ENCODE measurements around the gene EXD3.
"Not testable (repeated sequence)": the region's sequence is repeated elsewhere in the genome, so short reads cannot be mapped to it uniquely, and the experiment has no call there.

EXD3 gene

DNA sequence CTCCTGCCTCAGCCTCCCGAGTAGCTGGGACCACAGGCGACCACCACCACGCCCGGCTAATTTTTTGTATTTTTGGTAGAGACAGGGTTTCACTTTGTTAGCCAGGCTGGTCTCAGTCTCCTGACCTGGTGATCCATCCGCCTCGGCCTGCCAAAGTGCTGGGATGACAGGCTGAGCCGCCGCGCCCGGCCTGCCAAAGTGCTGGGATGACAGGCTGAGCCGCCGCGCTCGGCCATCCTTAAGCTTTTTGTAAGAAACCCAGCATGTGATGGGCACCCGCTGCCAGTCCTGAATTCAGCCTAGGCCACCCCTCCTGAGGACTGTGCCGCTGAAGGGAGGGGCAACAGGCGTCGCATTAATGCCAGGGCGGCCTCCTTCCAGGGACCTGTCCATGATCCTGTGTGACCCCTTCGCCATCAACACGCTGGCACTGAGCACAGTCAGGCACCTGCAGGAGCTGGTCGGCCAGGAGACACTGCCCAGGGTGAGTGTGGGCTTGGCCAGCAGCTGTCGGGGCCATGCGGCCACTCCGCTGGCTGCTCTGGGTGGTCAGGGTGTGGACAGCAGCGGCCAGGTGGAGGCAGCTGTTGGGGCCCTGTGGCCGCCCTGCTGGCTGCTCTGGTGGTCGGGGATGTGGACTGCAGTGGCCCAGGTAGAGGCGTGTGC, 157.3 kb downstream of the EXD3 start:
- 94 to 95% methylated on average over 28 to 29 of the region's 29 CpGs for WGBS, 2 experiments (ENCODE audit: insufficient coverage in 2 of 2)

GRCh38 chr9:137264067-137264466, 158.9 kb downstream of the EXD3 start:
- H3K9me3 ChIP-seq (ENCODE audit: control insufficient read depth, low read length): no peaks in the 10 kb centered on the region
- no peak overlapping the region for H3K27ac ChIP-seq (ENCODE audit: low read depth, low read length, severe bottlenecking)
- no peak overlapping the region for H3K4me3 ChIP-seq (ENCODE audit: extremely low read depth, insufficient read depth, low read length, poor library complexity, severe bottlenecking)
- no peaks in the 10 kb centered on the region for H3K4me1 ChIP-seq (ENCODE audit: control insufficient read depth, insufficient read depth, low read length, poor library complexity, severe bottlenecking)
- peaks cover 69% of the 10 kb centered on the region for H3K36me3 ChIP-seq (ENCODE audit: control insufficient read depth, insufficient read depth, low read length)
- 96 to 97% methylated on average over 15 to 21 of the region's 22 CpGs for WGBS, 2 experiments (ENCODE audit: insufficient coverage in 2 of 2)

More for the DNA sequence above, 157.3 kb downstream of the EXD3 start:
- no peak overlapping the region for H3K4me3 ChIP-seq (ENCODE audit: extremely low read depth, insufficient read depth, low read length, poor library complexity, severe bottlenecking)
- H3K4me1 ChIP-seq (ENCODE audit: control insufficient read depth, insufficient read depth, low read length, poor library complexity, severe bottlenecking): no peaks in the 10 kb centered on the region
- H3K36me3 ChIP-seq (ENCODE audit: control insufficient read depth, insufficient read depth, low read length): peaks cover 80% of the 10 kb centered on the region
- no peaks in the 10 kb centered on the region for H3K9me3 ChIP-seq (ENCODE audit: control insufficient read depth, low read length)
- H3K27ac ChIP-seq (ENCODE audit: low read depth, low read length, severe bottlenecking): no peak overlapping the region

- Histone ChIP-seq H3K27ac (ENCODE audit: low read depth, low read length, severe bottlenecking) (no peak overlapping the region), H3K4me1 (ENCODE audit: control insufficient read depth, insufficient read depth, low read length, poor library complexity, severe bottlenecking) (no peaks in the 10 kb centered on the region), H3K36me3 (ENCODE audit: control insufficient read depth, insufficient read depth, low read length) (peaks cover 69% of the 10 kb centered on the region), H3K4me3 (ENCODE audit: extremely low read depth, insufficient read depth, low read length, poor library complexity, severe bottlenecking) (no peak overlapping the region), H3K9me3 (ENCODE audit: control insufficient read depth, low read length) (no peaks in the 10 kb centered on the region)
- WGBS, 2 experiments (ENCODE audit: insufficient coverage in 2 of 2): 88 to 99% methylated on average over 9 to 10 of the region's 10 CpGs
These were observed 159.5 kb downstream of the EXD3 start for GRCh38 chr9:137263506-137263905.

GRCh38 chr9:137262909-137263285, 160.1 kb downstream of the EXD3 start:
- 93 to 94% methylated on average over 23 to 24 of the region's 24 CpGs for WGBS, 2 experiments (ENCODE audit: insufficient coverage in 2 of 2)
- Histone ChIP-seq H3K27ac (ENCODE audit: low read depth, low read length, severe bottlenecking) (no peak overlapping the region), H3K9me3 (ENCODE audit: control insufficient read depth, low read length) (no peaks in the 10 kb centered on the region), H3K4me1 (ENCODE audit: control insufficient read depth, insufficient read depth, low read length, poor library complexity, severe bottlenecking) (no peaks in the 10 kb centered on the region), H3K36me3 (ENCODE audit: control insufficient read depth, insufficient read depth, low read length) (peaks cover 71% of the 10 kb centered on the region), H3K4me3 (ENCODE audit: extremely low read depth, insufficient read depth, low read length, poor library complexity, severe bottlenecking) (no peak overlapping the region)

DNA sequence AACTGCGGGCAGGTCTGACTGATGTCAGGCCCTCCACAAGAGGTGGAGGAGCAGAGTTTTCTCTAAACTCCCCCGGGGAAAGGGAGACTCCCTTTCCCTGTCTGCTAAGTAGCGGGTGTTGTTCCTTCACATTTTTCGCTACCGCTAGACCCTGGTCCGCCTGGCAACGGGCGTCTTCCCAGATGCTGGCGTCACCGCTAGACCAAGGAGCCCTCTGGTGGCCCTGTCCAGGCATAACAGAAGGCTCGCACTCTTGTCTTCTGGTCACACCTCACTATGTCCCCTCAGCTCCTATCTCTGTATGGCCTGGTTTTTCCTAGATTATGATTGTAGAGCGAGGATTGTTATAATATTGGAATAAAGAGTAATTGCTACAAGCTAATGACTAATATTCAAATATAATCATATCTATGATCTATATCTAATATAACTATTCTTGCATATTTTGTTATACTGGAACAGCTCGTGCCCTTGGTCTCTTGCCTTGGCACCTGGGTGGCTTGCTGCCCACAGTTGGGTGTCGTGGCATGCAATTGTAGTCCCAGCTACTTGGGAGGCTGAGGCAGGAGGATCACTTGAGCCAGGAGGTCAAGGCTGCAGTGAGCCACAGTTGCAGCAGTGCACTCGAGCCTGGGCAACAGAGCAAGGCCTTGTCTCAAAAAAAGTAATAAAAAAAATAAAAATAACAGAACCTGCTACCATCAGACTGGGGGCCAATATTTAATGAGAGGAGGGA, 160.6 kb downstream of the EXD3 start:
- H3K4me1 ChIP-seq (ENCODE audit: control insufficient read depth, insufficient read depth, low read length, poor library complexity, severe bottlenecking); H3K9me3 ChIP-seq (ENCODE audit: control insufficient read depth, low read length); H3K27ac ChIP-seq (ENCODE audit: low read depth, low read length, severe bottlenecking); H3K4me3 ChIP-seq (ENCODE audit: extremely low read depth, insufficient read depth, low read length, poor library complexity, severe bottlenecking): not testable (repeated sequence)
- WGBS, 2 experiments (ENCODE audit: insufficient coverage in 2 of 2): 74 to 88% methylated on average over 2 to 4 of the region's 15 CpGs
- H3K36me3 ChIP-seq (ENCODE audit: control insufficient read depth, insufficient read depth, low read length): peaks cover 69% of the 10 kb centered on the region

All from mesodermal cell (in vitro differentiated cells).